NCI-H345 (cell line): ENCODE measurements around the gene POGLUT3.

ENCODE experiments used
- DNase-seq: peaks from one replicate; lab custom pipeline; 2025; lab: John Stamatoyannopoulos, UW

Gene POGLUT3, protein sequence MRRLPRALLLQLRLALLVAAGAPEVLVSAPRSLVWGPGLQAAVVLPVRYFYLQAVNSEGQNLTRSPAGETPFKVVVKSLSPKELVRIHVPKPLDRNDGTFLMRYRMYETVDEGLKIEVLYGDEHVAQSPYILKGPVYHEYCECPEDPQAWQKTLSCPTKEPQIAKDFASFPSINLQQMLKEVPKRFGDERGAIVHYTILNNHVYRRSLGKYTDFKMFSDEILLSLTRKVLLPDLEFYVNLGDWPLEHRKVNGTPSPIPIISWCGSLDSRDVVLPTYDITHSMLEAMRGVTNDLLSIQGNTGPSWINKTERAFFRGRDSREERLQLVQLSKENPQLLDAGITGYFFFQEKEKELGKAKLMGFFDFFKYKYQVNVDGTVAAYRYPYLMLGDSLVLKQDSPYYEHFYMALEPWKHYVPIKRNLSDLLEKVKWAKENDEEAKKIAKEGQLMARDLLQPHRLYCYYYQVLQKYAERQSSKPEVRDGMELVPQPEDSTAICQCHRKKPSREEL

DNA sequence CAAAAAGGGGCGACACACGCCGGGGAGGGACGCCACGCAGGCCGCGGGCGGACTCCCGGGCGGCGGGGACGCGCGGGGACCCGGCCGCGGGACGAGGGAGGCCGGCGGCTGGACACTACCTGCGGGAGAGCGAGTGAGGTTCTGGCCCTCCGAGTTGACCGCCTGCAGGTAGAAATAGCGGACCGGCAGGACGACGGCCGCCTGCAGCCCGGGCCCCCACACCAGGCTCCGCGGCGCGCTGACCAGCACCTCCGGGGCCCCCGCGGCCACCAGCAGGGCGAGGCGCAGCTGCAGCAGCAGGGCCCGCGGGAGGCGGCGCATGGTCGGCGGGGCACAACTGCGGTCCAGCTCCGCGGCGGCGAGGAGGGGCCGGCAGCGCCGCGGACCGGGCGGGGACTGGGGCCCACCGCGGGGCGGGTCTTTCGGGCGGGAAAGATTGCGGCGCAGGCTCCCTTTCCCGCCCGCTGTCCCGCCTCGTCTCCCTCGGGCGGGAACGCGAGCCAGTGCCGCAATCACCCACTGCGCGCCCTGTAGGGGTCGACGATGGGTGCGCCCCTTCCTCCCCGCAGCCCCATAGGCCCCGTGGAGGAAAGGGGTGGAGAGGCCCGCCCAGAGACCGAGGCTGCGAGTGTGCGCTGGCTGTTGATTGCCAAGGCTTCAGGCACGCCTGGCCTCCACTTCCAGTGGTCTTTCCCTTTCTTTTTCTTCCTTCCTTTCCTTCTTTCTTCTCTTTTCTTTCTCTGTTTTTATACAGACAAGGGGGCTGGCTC is at the start of gene POGLUT3:
Gene POGLUT3, minus strand, starts transcription at position 339 of the 770 bp plus-strand sequence. Its CDS starts 18 bp downstream, at position 321.
- peak; percentile 70 for DNase-seq

- no peak for DNase-seq
These were observed 47.8 kb upstream of the POGLUT3 start for GRCh38 chr11:108545909-108546501.

- DNase-seq = no peak
These were observed 45.3 kb upstream of the POGLUT3 start for GRCh38 chr11:108543316-108543964.

GRCh38 chr11:108541531-108541930 is 43.3 kb upstream of the POGLUT3 start:
- DNase-seq = no peak

DNA sequence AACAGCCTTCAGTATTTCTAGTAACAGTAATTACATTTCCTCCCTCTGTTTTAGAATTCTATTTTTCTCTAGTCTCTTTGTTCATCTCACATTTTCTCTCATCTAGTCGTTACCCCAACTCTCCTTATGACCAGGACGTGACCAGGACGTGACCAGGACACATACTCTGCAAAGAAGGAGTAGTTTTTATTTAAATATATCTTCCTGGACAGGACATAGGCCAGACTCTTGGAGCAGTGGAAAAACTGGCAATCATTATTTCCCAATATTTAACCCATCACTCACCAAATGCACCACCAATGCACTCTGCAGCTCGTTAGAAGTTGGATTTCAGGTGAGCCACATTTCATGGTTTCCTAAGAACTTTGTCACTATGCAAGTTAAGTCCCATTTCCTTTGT is 40.3 kb upstream of the POGLUT3 start:
- no peak for DNase-seq

DNA sequence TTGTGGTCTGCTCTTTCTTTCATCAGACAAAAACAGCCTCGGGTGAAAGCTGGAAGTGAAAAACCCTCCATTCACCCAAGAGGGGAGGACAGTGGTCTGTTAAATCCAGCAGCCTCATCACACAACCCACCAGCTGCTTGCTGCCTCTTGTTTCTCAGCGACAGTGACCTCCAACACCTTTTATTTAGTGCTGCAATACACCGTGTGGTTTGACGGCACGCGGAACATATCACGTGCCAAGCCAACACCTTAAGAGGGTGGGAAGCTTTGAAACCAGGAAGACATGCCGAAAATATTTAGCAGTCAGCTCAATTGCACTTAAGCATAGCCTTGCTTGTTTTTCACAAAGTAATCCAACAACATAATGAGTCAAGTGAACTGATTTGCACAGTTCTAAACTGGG is 39.8 kb upstream of the POGLUT3 start:
- DNase-seq = no peak

DNA sequence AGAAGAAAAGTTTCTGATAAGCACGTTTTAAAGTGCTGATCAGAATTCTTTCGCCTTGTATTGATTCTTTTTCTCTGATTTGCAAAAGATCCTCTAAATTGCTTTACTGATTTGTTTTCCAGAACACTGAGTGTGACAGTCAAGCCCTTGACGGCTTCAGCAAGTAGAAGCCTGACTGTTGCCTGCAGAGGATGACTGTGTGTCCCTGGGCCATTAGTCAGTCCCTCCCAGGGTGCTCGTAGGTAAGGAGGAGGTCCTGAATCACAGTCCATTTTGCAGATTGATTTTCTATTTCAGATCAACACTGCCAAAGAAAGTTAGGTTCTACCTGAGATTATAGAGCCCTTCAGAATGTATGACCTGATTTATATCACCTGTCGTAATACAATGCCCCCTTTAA is 38.6 kb upstream of the POGLUT3 start:
- DNase-seq = no peak

DNA sequence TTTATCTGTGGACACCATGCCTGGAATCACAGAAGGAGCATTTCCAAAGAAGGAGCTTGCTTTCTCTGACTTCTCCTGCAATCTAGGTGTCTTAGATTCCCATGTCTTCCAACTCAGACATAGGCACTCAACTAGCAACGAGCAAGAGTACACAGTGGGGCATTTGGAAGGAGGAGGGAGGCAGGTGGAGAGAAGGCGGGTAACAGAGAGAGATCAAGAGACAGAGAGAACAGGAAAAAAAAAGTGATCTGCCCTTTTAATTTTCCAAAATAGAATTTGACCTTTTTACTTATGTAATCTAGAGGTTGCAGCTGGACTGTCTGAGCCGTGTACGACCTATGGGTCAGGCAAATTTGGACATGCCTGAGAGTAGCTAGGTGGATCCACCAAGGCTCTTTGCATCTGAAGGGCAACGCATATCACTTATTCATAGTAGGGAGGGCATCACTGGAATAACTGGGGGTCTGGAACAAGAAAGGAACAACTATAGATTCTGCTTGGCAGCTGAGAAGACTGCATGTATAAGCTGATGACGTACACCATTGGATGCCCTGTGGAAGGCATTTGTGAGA is 37.3 kb upstream of the POGLUT3 start:
- no peak for DNase-seq

DNA sequence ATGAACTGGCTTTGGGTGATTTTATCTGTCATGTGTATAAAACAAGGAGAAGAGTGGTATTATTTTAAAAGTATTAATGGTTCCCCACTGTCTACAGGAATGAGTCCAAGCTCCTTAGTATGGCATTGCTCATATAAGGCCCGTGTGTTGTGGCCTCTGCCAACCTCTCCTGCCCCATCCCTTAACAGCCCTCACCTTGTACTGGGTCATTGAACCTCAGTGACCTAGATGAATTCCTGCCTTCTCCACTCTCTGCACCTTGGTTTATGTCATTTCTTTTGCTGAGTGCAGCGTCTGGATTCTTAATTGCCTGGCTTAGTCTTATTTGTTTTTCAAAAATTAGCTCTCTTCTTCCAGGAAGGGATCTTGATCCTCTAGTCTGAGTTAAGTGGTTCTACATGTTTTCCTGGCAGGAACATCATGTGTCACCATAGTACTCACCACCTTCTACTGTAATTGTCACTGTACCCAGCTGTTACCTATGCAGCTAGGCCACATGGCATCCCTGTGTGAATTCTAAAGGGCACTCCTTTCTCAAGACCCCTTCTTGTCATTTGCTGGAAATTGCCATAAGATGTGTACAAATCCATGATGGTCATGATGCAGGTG is 36.2 kb upstream of the POGLUT3 start:
- DNase-seq = no peak

GRCh38 chr11:108530426-108530825 is 32.2 kb upstream of the POGLUT3 start:
- no peak for DNase-seq

GRCh38 chr11:108527382-108527781 is 29.2 kb upstream of the POGLUT3 start:
- no peak for DNase-seq

DNA sequence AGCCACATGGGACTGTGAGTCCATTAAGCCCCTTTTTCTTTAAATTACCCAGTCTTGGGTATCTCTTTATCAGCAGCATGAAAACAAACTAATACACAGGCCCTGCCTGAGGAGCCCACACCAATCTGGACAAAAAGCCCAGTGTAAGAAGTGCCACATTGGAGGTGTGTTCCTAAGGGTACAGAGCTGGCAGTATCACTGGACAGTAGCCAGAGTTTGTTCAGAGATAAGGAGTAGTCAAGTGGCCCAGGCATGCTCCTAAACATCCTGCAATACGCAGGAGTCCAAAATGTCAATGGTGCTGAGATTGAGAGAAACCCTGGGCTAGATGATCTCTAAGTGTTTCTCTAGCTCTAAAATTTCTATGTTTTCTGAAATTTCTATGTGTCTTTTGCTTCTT is 27.0 kb upstream of the POGLUT3 start:
- no peak for DNase-seq

GRCh38 chr11:108524422-108524821 is 26.2 kb upstream of the POGLUT3 start:
- DNase-seq = no peak

GRCh38 chr11:108522318-108522717 is 24.1 kb upstream of the POGLUT3 start:
- DNase-seq = no peak

DNA sequence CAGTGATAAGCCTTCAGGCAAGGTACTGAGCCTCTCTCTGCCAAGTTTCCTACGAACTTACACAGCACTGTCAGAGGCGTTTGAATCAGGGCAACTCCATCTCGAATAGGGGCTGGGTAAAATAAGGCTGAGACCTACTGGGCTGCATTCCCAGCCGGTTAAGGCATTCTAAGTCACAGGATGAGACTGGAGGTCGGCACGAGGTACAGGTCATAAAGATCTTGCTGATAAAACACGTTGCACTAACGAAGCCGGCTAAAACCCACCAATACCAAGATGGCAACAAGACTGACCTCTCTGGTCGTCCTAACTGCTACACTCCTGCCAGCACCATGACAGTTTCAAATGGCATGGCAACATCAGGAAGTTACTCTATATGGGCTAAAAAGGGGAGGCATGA is 20.4 kb upstream of the POGLUT3 start:
- no peak for DNase-seq

DNA sequence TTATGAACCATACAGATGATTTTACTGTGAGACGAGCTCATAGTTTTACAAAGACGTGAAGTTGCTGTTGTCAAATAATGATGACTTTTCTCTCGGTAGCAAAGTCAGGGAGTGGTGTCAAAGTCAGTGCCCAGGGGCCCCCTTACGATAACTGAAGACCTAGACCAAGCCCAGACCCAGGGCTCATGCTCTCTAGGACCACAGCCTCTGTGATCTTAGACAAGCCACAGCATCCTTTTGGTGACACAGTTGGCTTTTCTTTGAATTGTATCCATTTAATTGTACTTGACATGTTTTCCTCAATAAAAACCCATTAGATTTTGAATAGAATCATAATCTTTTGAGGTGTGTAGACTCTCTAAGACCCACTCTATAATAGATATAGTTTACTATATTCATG is 17.9 kb upstream of the POGLUT3 start:
- no peak for DNase-seq

DNA sequence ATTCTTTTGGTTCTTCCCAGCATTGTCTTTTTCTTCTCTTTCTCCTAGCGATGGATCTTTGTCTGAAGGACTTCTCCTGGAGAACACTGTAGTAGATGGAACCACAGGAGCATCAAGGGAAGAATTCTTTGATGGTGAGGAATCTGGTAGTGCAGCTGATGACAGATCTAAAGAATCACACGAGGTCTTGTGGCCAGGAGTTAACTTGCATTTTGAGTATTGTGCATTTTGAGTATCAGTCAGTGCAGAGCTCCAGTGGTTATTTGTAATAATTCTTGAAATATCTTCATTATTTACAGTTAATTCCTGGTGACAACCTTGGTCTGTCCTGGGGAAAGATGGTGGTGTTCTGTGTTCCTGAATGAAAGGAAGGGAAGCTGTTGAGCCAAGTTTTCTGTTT is 14.5 kb upstream of the POGLUT3 start:
- DNase-seq = no peak

- no peak for DNase-seq
These were observed 13.8 kb upstream of the POGLUT3 start for GRCh38 chr11:108511851-108512474.

DNA sequence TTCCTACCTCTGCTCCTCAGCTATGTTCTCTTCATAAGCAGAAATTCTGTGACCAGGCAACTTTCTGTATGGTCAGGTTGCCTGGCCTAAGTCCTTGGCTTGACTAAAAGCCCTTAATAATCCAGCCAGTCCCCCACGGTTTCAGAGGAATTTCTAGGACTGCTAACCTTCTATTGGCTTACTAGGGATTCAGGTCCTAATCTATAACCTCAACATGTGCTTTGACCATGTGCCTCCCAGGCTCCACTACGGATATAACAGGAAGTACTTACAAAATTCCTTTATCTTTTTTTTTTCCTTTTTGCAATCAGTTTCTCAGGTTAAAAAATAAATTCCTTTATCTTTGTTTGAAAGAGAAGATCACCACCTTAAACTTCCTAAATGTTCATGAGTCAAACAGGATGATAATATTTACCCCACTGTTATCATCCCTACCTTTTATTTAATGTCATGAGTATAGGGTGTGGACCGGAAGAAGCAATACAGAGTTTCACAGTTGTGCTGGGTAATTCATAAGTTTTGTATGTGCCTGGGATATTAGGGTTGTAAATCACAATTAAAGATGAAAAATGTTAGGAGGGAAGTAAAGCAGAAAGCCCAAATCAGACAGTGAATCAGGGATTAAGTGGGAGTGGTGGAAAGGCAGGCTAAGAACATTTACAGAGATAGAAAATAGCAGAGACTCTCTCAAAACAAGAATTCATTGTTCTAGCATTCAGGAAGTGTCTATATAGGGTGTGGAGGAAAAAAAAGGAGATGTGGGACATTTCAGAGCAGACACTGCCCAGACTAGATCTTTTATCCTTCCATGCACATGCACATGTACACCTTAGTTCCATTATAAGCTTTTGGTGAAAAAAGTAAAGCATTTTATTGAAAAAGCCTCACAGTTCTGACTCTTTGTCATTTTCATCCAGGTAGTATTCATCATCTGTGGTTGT is 10.7 kb upstream of the POGLUT3 start:
- DNase-seq = no peak

GRCh38 chr11:108501396-108501795 is 3.2 kb upstream of the POGLUT3 start:
- DNase-seq = no peak
